ENCODE results near the gene HAND2.

Gene HAND2

DNA sequence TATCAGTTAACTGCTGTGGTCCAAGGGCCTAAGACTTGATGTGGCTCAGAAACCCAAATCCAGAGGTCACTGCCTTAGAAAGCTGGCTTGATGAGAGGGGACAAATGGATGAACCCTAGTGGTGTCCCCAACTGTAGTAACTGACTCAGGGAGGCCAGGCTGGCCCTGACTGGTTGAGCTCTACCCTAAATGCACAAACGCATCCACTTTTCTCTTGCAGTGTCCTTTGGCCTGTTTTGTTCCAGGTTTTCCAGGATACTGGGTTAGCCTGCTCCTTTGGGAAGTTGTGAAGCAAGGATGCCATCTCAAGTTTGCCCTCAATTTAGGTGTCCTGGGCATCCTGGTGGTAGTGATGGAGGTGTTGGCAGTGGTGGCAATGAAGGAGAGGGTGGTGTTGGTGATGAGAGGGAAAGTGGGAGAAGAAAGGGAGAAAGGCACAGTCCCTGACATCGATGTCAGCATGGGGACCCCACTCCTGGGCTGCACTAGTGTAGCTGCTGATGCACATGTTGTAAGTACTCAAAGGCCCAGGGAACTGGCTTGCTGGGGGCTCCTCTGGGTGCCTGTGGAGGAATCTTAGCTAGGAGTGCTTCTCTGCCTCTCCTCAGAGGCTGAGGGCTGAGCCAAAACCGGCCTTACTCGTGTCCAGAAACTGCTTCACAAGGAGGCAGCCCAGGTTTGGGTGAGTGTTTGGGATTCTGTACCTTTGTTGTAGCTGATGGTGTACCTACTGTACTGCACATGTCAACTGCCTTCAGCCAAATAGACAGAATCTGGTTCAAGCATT is 2.9 kb upstream of the HAND2 start:
- H3K4me3 ChIP-seq (ENCODE audit: low read depth, low read length) = no peak overlapping the region
- in situ Hi-C loops (cut with HindIII; ENCODE audit: low sequenced_read_pairs) = no loop called here
- DNase-seq (ENCODE audit: low read depth) = no peak
- TF ChIP-seq, protein P1, sequence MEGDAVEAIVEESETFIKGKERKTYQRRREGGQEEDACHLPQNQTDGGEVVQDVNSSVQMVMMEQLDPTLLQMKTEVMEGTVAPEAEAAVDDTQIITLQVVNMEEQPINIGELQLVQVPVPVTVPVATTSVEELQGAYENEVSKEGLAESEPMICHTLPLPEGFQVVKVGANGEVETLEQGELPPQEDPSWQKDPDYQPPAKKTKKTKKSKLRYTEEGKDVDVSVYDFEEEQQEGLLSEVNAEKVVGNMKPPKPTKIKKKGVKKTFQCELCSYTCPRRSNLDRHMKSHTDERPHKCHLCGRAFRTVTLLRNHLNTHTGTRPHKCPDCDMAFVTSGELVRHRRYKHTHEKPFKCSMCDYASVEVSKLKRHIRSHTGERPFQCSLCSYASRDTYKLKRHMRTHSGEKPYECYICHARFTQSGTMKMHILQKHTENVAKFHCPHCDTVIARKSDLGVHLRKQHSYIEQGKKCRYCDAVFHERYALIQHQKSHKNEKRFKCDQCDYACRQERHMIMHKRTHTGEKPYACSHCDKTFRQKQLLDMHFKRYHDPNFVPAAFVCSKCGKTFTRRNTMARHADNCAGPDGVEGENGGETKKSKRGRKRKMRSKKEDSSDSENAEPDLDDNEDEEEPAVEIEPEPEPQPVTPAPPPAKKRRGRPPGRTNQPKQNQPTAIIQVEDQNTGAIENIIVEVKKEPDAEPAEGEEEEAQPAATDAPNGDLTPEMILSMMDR (IDR thresholded peaks at IDR 0.05; ENCODE audit: low read depth, low read length, missing control alignments) = no peak

DNA sequence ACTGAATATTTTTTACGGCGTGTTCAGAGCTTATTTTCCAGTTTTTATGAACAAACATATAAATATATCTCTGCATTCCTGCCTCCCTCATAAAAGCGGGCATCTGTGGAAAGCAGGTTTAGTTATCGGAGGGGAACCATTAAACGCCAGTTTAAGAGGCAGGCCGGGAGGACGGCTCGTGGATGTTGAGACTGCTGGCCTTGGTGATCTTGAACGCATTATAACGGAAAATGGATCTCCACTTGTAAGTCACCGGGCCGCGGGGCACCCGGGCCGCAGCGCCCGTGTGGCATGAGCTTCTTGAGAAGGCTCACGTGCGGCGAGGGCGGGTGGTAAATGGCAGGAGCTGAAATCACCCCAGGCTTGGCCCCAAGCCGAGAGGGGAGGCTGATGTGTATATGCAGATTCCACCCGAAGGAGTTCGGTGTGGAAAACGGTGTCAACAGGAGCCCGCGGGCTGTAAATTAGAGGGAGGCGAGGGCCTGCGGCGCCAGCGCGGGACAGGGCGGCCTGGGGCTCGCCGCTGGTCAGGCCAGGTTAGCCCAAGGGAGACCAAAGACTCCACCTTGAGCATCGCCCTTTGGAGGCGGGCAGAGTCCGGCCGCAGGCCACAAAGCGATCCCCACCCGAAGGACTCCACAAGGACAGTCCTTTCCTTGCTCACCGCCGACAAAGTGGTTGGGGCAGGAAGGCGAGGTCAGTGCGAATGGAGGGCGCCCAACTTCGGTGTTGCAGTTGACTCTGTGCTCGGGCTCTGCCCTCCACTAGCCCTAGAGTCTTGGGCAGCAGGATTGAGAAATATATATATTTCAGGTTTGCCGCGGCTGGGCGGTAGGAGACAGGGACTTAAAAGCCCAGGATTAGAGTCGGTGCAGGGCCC is 1.3 kb upstream of the HAND2 start:
- in situ Hi-C loops (cut with HindIII; ENCODE audit: low sequenced_read_pairs) = no loop called here
- TF ChIP-seq, protein P1 (IDR thresholded peaks at IDR 0.05; ENCODE audit: low read depth, low read length, missing control alignments) = no peak
- no peak for DNase-seq (ENCODE audit: low read depth)
- H3K4me3 ChIP-seq (ENCODE audit: low read depth, low read length) = no peak overlapping the region

DNA sequence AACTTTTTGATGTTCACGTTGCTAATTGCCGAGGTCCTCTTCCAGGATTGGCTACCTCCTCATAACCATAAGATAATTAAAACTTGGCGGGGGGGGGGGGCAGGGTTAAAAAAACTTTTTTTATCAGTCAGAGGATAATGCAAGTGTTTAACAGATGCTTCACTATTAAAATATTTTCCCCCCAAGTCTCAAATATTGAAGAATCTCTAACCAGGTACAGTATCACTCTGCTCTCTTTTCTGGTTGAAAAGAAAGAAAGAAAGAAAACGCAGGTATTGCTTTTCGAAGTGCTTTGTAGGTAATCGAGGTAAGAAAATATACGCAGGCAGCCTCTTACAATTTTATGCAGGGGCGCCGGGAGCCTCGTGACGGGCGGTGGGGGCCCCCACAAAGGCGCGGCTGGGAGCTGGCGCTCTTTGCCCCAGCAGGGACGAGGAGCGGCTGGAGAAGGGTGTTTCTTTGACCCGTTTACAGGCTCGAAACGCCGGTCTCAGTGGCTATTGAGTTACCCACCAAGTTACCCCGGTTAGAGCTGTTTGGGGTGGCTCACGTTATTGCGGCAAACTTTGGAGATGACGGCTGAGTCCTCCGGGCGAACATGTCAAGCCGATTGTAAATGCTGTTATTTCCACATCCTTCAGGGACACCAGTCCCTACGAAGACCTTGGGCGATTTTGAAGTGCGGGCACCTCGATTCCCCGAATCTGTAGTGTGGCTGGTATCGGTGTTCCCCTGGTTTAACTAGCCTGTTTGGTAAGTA is 477 bp upstream of the HAND2 start:
- in situ Hi-C loops (cut with HindIII; ENCODE audit: low sequenced_read_pairs) = no loop called here
- no peak for DNase-seq (ENCODE audit: low read depth)
- TF ChIP-seq, protein P1 (IDR thresholded peaks at IDR 0.05; ENCODE audit: low read depth, low read length, missing control alignments) = no peak
- no peak overlapping the region for H3K4me3 ChIP-seq (ENCODE audit: low read depth, low read length)

DNA sequence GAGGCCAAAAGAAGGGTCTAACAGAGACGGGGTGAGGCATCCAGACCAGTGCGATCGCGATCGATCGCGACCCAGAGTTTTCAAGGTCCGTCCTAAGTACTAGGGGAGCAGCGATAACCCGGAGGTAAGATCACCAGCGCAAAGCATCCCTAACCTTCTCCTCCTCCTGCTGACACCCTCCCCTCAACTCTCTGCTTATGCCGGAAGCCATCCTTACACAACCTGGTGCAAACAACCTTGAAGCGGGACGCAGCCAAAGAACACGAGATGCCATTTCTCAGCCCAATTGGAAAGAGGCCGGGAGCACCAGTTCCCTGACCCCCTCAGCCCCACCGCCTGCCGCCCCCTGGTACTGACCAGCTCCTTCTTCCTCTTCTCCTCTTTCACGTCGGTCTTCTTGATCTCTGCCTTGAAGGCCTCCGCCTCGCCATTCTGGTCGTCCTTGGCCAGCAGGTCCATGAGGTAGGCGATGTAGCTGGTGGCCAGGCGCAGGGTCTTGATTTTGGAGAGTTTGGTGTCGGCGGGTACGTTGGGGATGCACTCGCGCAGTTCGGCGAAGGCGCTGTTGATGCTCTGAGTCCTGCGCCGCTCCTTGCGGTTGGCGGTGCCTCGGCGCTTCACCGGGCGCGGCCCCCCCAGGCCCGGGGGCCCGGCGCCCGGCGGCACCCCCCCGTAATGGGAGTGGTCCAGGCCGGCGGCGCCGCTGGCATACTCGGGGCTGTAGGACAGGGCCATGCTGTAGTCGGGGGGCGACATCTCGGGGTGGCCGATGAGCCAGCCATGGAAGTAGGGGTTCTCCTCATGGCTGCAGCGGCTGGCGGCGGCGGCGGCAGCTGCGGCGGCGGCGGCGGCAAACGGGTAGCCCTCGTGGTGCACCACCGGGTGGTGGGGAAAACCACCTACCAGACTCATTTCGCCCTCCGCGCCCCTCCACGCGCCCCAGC is 1.4 kb downstream of the HAND2 start:
- TF ChIP-seq, protein P1 (IDR thresholded peaks at IDR 0.05; ENCODE audit: low read depth, low read length, missing control alignments) = no peak
- in situ Hi-C loops (cut with HindIII; ENCODE audit: low sequenced_read_pairs) = no loop called here
- DNase-seq (ENCODE audit: low read depth) = no peak
- H3K4me3 ChIP-seq (ENCODE audit: low read depth, low read length) = peak overlapping the region; percentile 7

DNA sequence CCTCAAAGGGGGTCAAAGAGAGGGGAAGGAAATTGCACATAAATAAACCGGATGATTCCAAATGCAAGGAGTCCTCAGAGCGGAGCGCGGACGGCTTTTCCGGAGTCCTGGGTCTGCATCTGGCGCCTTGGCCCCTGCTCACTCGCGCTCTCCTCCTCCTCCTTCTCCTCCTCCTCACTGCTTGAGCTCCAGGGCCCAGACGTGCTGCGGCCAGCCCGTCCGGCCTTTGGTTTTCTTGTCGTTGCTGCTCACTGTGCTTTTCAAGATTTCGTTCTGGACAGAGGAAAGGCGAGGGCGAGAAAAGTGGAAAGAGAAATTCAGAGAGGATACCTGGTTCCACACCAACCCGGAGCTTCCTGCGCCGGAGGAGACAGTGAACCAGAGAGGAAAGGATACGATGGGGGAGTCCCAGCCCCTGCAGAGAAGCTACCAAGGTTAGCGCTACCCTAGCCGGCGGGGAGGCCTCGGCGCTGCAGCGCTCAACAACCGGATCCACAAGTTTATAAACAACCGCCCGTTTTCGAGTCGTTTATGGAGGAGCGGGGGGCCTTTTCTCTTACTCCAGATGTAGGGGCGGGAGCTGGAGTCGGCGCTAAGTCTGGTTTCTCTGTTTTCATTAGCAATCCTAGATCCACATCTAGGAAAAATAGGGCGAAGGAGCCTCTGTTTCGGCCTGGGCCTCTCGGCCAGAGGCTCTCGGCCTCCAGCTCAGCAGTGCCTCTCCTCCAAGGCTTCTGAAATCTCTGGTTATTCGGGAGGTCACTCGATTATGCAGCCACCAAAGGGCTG is 2.7 kb downstream of the HAND2 start:
- TF ChIP-seq, protein P1 (IDR thresholded peaks at IDR 0.05; ENCODE audit: low read depth, low read length, missing control alignments) = no peak
- H3K4me3 ChIP-seq (ENCODE audit: low read depth, low read length) = no peak overlapping the region
- no peak for DNase-seq (ENCODE audit: low read depth)
- in situ Hi-C loops (cut with HindIII; ENCODE audit: low sequenced_read_pairs) = no loop called here
